Lower lobe of right lung (tissue), 2 donors: ENCODE measurements around the gene GGTLC2. TPM values are rescaled to one million over a fixed set of nuclear protein-coding genes. Genes with fewer than 3 reads are reported as not detected.
"Not testable (repeated sequence)": the region's sequence is repeated elsewhere in the genome, so short reads cannot be mapped to it uniquely, and the experiment has no call there.

Source experiments
- ATAC-seq, 2 donors: fragments of 200-7000 bp; cut with Tn5 transposase; one replicate each; pipeline ENCODE4 v1.9.1; 2020 to 2022; ENCODE audit warnings: mild to moderate bottlenecking in 2 of 2, moderate library complexity in 2 of 2
- DNase-seq: peaks from one replicate; pipeline ENCODE4 v3.0.0-alpha.2; 2020
- H3K27ac ChIP-seq: fragments of 200-600 bp; one replicate; pipeline ENCODE4 v1.8.0; 2022
- H3K27me3 ChIP-seq: fragments of 200-600 bp; one replicate; pipeline ENCODE4 v1.8.0; 2022; ENCODE audit warnings: low read depth
- H3K36me3 ChIP-seq: fragments of 200-600 bp; one replicate; pipeline ENCODE4 v1.8.0; 2022; ENCODE audit warnings: mild to moderate bottlenecking
- H3K4me1 ChIP-seq: fragments of 200-600 bp; one replicate; pipeline ENCODE4 v1.8.0; 2022
- H3K4me3 ChIP-seq: fragments of 200-600 bp; one replicate; pipeline ENCODE4 v1.8.0; 2022; ENCODE audit warnings: mild to moderate bottlenecking
- H3K9me3 ChIP-seq: fragments of 200-600 bp; one replicate; pipeline ENCODE4 v1.8.0; 2022
- CTCF ChIP-seq: fragments of 200-600 bp; IDR thresholded peaks from one replicate; pipeline ENCODE4 v1.8.0; 2022; ENCODE audit warnings: antibody characterized with exemption, mild to moderate bottlenecking
- intact Hi-C: fragments of 100-400 bp; cut with DNase I; formaldehyde crosslinking; loops from one replicate; pipeline ENCODE4 v1.11.0; 2022
- total RNA-seq: library from RNA; stranded (reverse); fragmentation: NEBNext Ultra II Directional; extraction: Animal tissue kit (Norgen Biotek cat#: 25700); gene quantifications from one replicate; pipeline ENCODE4 v1.2.1, GENCODE V29; 2021
- donor health status: DM: no; HTN: yes; CAD: no; lungs with severe emphysema.

Gene GGTLC2
- total RNA-seq, 1 donor from 2014 or later: 2.7 TPM

- DNase-seq, ATAC-seq, H3K36me3 ChIP-seq, H3K4me3 ChIP-seq, H3K27ac ChIP-seq, H3K4me1 ChIP-seq, H3K9me3 ChIP-seq, intact Hi-C loops, H3K27me3 ChIP-seq: not testable (repeated sequence)
These were observed 9.4 kb downstream of the GGTLC2 start for GRCh38 chr22:22653677-22654381.

- Histone ChIP-seq H3K36me3 (no peaks in the 10 kb centered on the region), H3K9me3 (no peaks in the 10 kb centered on the region), H3K4me1 (no peaks in the 10 kb centered on the region), H3K27ac (no peak overlapping the region), H3K4me3 (no peak overlapping the region), H3K27me3 (no peaks in the 10 kb centered on the region)
- intact Hi-C loops: no loop called here
- DNase-seq: no peak
- TF ChIP-seq CTCF: no peak
- ATAC-seq: no peak
These were observed 11.3 kb downstream of the GGTLC2 start for GRCh38 chr22:22655452-22656290.

DNA sequence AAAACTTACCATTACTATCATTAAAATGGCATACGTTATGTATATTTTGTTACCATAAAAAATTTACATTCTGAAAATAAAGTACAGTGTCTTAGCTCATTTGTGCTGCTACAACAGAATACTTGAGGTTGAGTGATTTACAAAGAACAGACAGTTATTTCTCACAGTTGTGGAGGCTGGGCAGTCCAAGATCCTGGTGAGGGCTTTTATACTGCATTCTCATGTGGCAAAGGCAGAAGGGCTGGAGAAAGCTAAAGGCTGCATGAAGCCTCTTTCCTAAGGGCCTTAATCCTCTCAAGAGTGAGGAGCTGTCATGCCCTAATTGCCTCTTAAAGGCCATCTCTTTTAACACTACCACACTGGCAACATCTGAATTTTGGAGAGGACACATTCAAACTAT lies 13.3 kb downstream of the GGTLC2 start:
- no peak for ATAC-seq
- intact Hi-C loops: no loop called here
- TF ChIP-seq CTCF: no peak
- DNase-seq: no peak
- no peaks in the 10 kb centered on the region for H3K36me3 ChIP-seq
- H3K27ac ChIP-seq: no peak overlapping the region
- H3K4me1 ChIP-seq: no peaks in the 10 kb centered on the region
- H3K9me3 ChIP-seq: no peaks in the 10 kb centered on the region
- H3K4me3 ChIP-seq: no peak overlapping the region
- H3K27me3 ChIP-seq: no peaks in the 10 kb centered on the region

GRCh38 chr22:22661275-22661674 lies 16.9 kb downstream of the GGTLC2 start:
- no peaks in the 10 kb centered on the region for H3K4me1 ChIP-seq
- no peak for DNase-seq

DNA sequence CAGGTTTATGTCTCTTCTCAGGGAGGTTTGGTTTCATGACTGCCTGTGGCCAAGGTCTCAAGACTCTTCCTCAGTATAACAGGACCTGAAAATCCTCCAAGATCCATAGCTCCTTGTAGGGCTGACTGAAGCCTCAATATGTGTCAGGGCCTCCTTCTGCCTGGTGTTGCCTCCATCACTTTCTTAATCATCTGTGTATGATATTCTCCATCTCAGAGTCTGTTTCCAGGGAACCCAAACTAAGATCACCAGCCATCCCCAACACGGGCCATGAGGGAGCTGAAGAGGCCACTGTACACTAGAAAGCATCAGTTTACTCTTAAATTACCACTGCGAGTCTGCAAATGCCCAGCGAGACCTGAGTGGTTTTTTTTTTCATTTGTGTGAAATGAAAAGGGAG lies 17.7 kb downstream of the GGTLC2 start:
- Histone ChIP-seq H3K9me3 (no peaks in the 10 kb centered on the region), H3K36me3 (no peaks in the 10 kb centered on the region), H3K4me3 (no peak overlapping the region), H3K27me3 (no peaks in the 10 kb centered on the region), H3K4me1 (no peaks in the 10 kb centered on the region), H3K27ac (no peak overlapping the region)
- TF ChIP-seq CTCF: no peak
- ATAC-seq (no peak), DNase-seq (no peak)
- intact Hi-C loops: no loop called here

More at GRCh38 chr22:22661275-22661674, 16.9 kb downstream of the GGTLC2 start:
- H3K9me3 ChIP-seq: no peaks in the 10 kb centered on the region
- H3K4me3 ChIP-seq: no peak overlapping the region
- no peak for ATAC-seq
- TF ChIP-seq CTCF: no peak
- H3K27ac ChIP-seq: no peak overlapping the region
- no peaks in the 10 kb centered on the region for H3K27me3 ChIP-seq
- intact Hi-C loops: no loop called here
- H3K36me3 ChIP-seq: no peaks in the 10 kb centered on the region
